ENCODE measurements around the gene ACOX3.

GRCh38 chr4:8390577-8390976, 49.9 kb downstream of the ACOX3 start:
- TF ChIP-seq CTCF (IDR thresholded peaks at IDR 0.05) (no peak), POLR2A (IDR thresholded peaks at IDR 0.05) (no peak)
